Measurements from ENCODE around the gene TTYH3. TPM values are rescaled to one million over a fixed set of nuclear protein-coding genes. Genes with fewer than 3 reads are reported as not detected.

TTYH3 gene
- total and polyA plus RNA-seq, 2 of the 13 experiments (the other 11 are each of a cell fraction or from before 2014, with no cell fraction given): 26.3 to 50.0 TPM

DNA sequence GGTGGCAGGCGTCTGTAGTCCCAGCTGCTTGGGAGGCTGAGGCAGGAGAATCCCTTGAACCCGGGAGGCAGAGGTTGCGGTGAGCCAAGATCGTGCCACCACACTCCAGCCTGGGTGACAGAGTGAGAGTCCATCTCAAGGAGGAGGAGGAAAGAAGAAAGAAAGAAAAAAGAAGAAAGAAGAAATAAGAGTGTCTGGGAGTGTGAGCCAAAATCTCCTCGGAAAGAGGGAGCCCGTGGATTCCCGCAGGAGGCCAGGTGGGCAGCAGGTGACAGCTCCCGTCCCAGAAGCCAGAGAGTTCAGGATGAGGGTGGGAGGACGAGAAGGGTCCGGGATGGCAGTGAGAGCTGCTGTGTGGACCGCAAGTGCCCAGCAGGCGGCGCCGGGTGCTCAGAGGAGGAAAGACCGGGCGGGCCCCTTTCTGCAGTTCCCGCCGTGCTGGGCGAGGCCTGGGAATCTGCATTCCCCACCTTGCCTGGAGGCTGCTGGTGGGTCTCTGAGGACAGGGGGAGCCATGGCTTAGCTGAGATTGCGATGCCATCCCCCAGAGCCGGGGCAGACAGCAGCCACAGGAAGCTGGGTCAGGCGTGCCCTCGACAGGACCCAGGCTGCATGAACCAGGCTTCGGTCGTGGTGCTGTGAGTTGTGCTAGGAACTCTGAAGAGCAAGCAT, 39.1 kb downstream of the TTYH3 start (continued):
- peak; percentile 42 for TF ChIP-seq ZNF574 (CRISPR knock-in tag; IDR thresholded peaks at IDR 0.05)
- no peak for TF ChIP-seq RARA (CRISPR knock-in tag; IDR thresholded peaks at IDR 0.05)
- 0 out of 2 replicates have a peak, but pooled peaks have one; percentile 31 for TF ChIP-seq MEIS2 (CRISPR knock-in tag; IDR thresholded peaks at IDR 0.05)
- no peak for TF ChIP-seq ZFP82 (CRISPR knock-in tag; IDR thresholded peaks at IDR 0.05; ENCODE audit: borderline replicate concordance)
- TF ChIP-seq, protein P1, sequence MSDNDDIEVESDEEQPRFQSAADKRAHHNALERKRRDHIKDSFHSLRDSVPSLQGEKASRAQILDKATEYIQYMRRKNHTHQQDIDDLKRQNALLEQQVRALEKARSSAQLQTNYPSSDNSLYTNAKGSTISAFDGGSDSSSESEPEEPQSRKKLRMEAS (IDR thresholded peaks at IDR 0.05): peak; percentile 38; the same call in 1 of the 2 replicates
- no peak for TF ChIP-seq ZNF879 (CRISPR knock-in tag; IDR thresholded peaks at IDR 0.05)
- 0 out of 2 replicates have a peak, but pooled peaks have one; percentile 29 for TF ChIP-seq ARNT2 (CRISPR knock-in tag; IDR thresholded peaks at IDR 0.05; ENCODE audit: low read depth)
- no peak for TF ChIP-seq ZNF607 (CRISPR knock-in tag; IDR thresholded peaks at IDR 0.05; ENCODE audit: borderline replicate concordance)
- no peak for TF ChIP-seq RBM22 (optimal IDR thresholded peaks at IDR 0.05; ENCODE audit: low read length)
- TF ChIP-seq HNRNPL (IDR thresholded peaks at IDR 0.05; ENCODE audit: low read depth, low read length): peak; percentile 67; the same call in 1 of the 2 replicates
- no peak for TF ChIP-seq POLR2G (IDR thresholded peaks at IDR 0.05; ENCODE audit: low read depth, low read length)
- no peak for TF ChIP-seq ZNF839 (CRISPR knock-in tag; IDR thresholded peaks at IDR 0.05; ENCODE audit: borderline replicate concordance)
- TF ChIP-seq NR2F6 (IDR thresholded peaks at IDR 0.05): no peak
- no peak; the same call in 1 of the 2 replicates for TF ChIP-seq NR2F6 (CRISPR knock-in tag; IDR thresholded peaks at IDR 0.05)
- TF ChIP-seq PHF20 (CRISPR knock-in tag; IDR thresholded peaks at IDR 0.05): no peak
- no peak for TF ChIP-seq ZNF674 (CRISPR knock-in tag; IDR thresholded peaks at IDR 0.05; ENCODE audit: low read depth)
- TF ChIP-seq, protein P2, sequence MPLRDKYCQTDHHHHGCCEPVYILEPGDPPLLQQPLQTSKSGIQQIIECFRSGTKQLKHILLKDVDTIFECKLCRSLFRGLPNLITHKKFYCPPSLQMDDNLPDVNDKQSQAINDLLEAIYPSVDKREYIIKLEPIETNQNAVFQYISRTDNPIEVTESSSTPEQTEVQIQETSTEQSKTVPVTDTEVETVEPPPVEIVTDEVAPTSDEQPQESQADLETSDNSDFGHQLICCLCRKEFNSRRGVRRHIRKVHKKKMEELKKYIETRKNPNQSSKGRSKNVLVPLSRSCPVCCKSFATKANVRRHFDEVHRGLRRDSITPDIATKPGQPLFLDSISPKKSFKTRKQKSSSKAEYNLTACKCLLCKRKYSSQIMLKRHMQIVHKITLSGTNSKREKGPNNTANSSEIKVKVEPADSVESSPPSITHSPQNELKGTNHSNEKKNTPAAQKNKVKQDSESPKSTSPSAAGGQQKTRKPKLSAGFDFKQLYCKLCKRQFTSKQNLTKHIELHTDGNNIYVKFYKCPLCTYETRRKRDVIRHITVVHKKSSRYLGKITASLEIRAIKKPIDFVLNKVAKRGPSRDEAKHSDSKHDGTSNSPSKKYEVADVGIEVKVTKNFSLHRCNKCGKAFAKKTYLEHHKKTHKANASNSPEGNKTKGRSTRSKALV (CRISPR knock-in tag; IDR thresholded peaks at IDR 0.05): no peak
- no peak for TF ChIP-seq SMARCE1 (IDR thresholded peaks at IDR 0.05; ENCODE audit: borderline replicate concordance)
- TF ChIP-seq ZNF660 (CRISPR knock-in tag; IDR thresholded peaks at IDR 0.05; ENCODE audit: borderline replicate concordance, low read depth): no peak
- TF ChIP-seq SP4 (CRISPR knock-in tag; IDR thresholded peaks at IDR 0.05): peak; percentile 56; the same call in 1 of the 2 replicates
- no peak for TF ChIP-seq ATM (IDR thresholded peaks at IDR 0.05; ENCODE audit: borderline replicate concordance)
- TF ChIP-seq SMAD3 (CRISPR knock-in tag; IDR thresholded peaks at IDR 0.05): no peak
- TF ChIP-seq, protein P3, sequence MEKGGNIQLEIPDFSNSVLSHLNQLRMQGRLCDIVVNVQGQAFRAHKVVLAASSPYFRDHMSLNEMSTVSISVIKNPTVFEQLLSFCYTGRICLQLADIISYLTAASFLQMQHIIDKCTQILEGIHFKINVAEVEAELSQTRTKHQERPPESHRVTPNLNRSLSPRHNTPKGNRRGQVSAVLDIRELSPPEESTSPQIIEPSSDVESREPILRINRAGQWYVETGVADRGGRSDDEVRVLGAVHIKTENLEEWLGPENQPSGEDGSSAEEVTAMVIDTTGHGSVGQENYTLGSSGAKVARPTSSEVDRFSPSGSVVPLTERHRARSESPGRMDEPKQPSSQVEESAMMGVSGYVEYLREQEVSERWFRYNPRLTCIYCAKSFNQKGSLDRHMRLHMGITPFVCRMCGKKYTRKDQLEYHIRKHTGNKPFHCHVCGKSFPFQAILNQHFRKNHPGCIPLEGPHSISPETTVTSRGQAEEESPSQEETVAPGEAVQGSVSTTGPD (CRISPR knock-in tag; IDR thresholded peaks at IDR 0.05): no peak
- no peak for TF ChIP-seq CSRNP2 (CRISPR knock-in tag; conservative IDR thresholded peaks at IDR 0.05; ENCODE audit: low read depth)

Data from HepG2 (cell line).